Testis (tissue), 2 donors: ENCODE data around the gene TMEM120A.

Experiments
- POLR2A ChIP-seq: fragments of 450-650 bp; IDR thresholded peaks from one replicate; pipeline ENCODE4 v1.6.1; 2017; ENCODE audit warnings: antibody characterized with exemption, mild to moderate bottlenecking, moderate library complexity
- TF ChIP-seq, protein P1 (sequence below), 3 experiments: fragments of 450-650 bp in 2 of 3; fragments of 200-600 bp in 1 of 3; sonication (generic) in 1 of 3; IDR thresholded peaks; one replicate each; pipeline ENCODE4 v1.5.1; 2016 to 2019; ENCODE audit warnings: antibody characterized with exemption in 3 of 3, mild to moderate bottlenecking in 2 of 3, moderate library complexity in 1 of 3

DNA sequence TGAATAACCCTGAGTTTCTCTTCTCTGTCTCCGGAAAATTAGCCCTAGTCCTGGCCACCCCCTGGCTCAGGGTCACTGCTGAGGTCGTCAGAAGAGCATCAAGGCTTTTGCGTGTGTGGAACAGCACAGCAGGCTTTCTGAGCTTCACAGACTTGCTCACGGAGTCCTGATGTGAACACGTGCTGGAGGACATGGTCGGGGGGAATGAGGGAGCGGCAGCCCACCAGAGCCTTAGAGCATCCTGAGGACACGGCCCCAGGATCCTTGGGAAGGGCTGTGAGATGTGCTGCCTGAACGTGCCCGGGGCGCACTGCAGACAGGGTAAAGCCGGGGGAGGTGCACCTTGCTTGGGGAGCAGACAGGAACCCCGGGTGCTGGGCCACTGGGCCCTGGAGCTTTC, 28.8 kb downstream of the TMEM120A start:
- TF ChIP-seq, protein P1, sequence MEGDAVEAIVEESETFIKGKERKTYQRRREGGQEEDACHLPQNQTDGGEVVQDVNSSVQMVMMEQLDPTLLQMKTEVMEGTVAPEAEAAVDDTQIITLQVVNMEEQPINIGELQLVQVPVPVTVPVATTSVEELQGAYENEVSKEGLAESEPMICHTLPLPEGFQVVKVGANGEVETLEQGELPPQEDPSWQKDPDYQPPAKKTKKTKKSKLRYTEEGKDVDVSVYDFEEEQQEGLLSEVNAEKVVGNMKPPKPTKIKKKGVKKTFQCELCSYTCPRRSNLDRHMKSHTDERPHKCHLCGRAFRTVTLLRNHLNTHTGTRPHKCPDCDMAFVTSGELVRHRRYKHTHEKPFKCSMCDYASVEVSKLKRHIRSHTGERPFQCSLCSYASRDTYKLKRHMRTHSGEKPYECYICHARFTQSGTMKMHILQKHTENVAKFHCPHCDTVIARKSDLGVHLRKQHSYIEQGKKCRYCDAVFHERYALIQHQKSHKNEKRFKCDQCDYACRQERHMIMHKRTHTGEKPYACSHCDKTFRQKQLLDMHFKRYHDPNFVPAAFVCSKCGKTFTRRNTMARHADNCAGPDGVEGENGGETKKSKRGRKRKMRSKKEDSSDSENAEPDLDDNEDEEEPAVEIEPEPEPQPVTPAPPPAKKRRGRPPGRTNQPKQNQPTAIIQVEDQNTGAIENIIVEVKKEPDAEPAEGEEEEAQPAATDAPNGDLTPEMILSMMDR (IDR thresholded peaks at IDR 0.05): no peak
- TF ChIP-seq POLR2A: no peak
